Naive thymus-derived CD4-positive, alpha-beta T cell (primary cell): Measurements from ENCODE around the gene ARHGAP19. TPM values are rescaled to one million over a fixed set of nuclear protein-coding genes. Genes with fewer than 3 reads are reported as not detected.

Experiments
- polyA plus RNA-seq, 2 donors: library from polyadenylated mRNA; unstranded; fragments of 300-500 nt; fragmentation: Illumina TruSeq; gene quantifications; one replicate each; pipeline ENCODE4 v1.2.3, GENCODE V29; 2021
- total RNA-seq, 6 experiments: library from RNA in 5 of 6; stranded (reverse) in 5 of 6; gene quantifications; 1 replicate in 5 of 6; 2 replicates in 1 of 6; pipeline ENCODE4 v1.2.3 and lab custom pipeline; 2021 to 2026

ARHGAP19 gene
- total and polyA plus RNA-seq, 7 experiments from 2014 or later, result 5.7 to 40.1 (median 14.8) TPM

Other genes starting within 250 kb of the ARHGAP19 start
- under 1 TPM; 0.19 to 0.88 (median 0.44) TPM for gene SLIT1, start 106.7 kb downstream of the ARHGAP19 start, total RNA-seq
- not detected for gene SLIT1, start 106.7 kb downstream of the ARHGAP19 start, polyA plus RNA-seq
- gene FRAT1, start 26.6 kb upstream of the ARHGAP19 start, total RNA-seq, result 10 to 100 TPM in 4 of 5 experiments, 1 to 10 TPM in 1; 5.3 to 41.0 (median 21.8) TPM
- gene FRAT1, start 26.6 kb upstream of the ARHGAP19 start, polyA plus RNA-seq, result 10 to 100 TPM in 1 of 2 donors, 1 to 10 TPM in 1; 4.4 to 12.1 TPM
- 10 to 100 TPM in 4 of 5 experiments, 1 to 10 TPM in 1; 9.3 to 39.7 (median 29.8) TPM for gene FRAT2, start 42.1 kb upstream of the ARHGAP19 start, total RNA-seq
- 10 to 100 TPM in 1 of 2 donors, 1 to 10 TPM in 1; 9.3 to 16.9 TPM for gene FRAT2, start 42.1 kb upstream of the ARHGAP19 start, polyA plus RNA-seq
- 100 to 1,000 TPM in 1 of 5 experiments, 10 to 100 TPM in 4; 22.0 to 197 (median 32.3) TPM for gene RRP12, start 108.7 kb upstream of the ARHGAP19 start, total RNA-seq
- gene RRP12, start 108.7 kb upstream of the ARHGAP19 start, polyA plus RNA-seq, result 10 to 100 TPM; 10.6 to 13.4 TPM
- gene PGAM1, start 133.6 kb upstream of the ARHGAP19 start, total RNA-seq, result 100 to 1,000 TPM in 2 of 5 experiments, 10 to 100 TPM in 3; 58.5 to 536 (median 69.8) TPM
- gene PGAM1, start 133.6 kb upstream of the ARHGAP19 start, polyA plus RNA-seq, result 100 to 1,000 TPM; 172 to 204 TPM
- 10 to 100 TPM; 32.6 to 65.4 (median 53.2) TPM for gene EXOSC1, start 153.4 kb upstream of the ARHGAP19 start, total RNA-seq
- 10 to 100 TPM; 69.7 to 80.3 TPM for gene EXOSC1, start 153.4 kb upstream of the ARHGAP19 start, polyA plus RNA-seq
- gene ZDHHC16, start 153.5 kb upstream of the ARHGAP19 start, total RNA-seq, result 10 to 100 TPM; 13.2 to 38.8 (median 26.8) TPM
- gene ZDHHC16, start 153.5 kb upstream of the ARHGAP19 start, polyA plus RNA-seq, result 10 to 100 TPM; 24.4 to 37.3 TPM
- 100 to 1,000 TPM in 2 of 5 experiments, 10 to 100 TPM in 3; 68.7 to 113 (median 87.9) TPM for gene MMS19, start 205.8 kb upstream of the ARHGAP19 start, total RNA-seq
- 10 to 100 TPM; 37.4 to 59.0 TPM for gene MMS19, start 205.8 kb upstream of the ARHGAP19 start, polyA plus RNA-seq
- 1 to 10 TPM in 4 of 5 experiments, under 1 TPM in 1; 0.94 to 4.2 (median 2.1) TPM for gene UBTD1, start 206.3 kb upstream of the ARHGAP19 start, total RNA-seq
- gene UBTD1, start 206.3 kb upstream of the ARHGAP19 start, polyA plus RNA-seq, result 1 to 10 TPM; 1.2 to 2.9 TPM